Left hindlimb (tissue), 1 donor: ENCODE measurements around the gene FOXP2.

ENCODE experiments used
- DNase-seq: peaks from one replicate; pipeline ENCODE4 v3.0.0-alpha.2; 2018

FOXP2 gene

DNA sequence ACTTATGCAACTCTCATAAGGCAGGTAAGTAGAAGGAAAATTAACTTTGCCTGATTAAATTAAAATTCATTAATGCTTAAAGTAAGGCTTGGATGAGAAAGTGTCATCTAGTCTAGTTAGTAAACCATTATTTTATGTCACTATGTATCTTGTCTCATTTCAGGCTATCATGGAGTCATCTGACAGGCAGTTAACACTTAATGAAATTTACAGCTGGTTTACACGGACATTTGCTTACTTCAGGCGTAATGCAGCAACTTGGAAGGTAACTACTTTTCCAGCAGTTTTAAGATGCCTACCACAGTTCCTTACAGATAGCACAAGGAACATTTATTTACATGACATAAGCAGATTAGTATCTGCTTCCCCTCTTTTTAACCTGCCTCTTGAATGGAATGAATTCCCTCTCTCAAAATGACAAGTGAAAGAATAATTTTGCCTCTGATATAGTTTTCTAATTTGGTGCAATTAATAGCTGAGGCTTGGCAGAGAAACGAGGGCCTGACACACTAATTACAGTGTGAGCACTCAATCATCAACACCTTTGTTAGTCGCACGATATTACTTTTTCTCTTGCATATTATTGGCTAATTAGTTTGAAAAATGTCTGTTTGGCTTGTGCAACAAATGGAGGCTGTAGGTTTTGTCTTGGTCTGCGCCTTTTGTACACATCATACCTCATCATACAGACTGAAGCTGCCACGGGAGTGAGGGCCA, 245.0 kb downstream of the FOXP2 start:
- no peak for DNase-seq

DNA sequence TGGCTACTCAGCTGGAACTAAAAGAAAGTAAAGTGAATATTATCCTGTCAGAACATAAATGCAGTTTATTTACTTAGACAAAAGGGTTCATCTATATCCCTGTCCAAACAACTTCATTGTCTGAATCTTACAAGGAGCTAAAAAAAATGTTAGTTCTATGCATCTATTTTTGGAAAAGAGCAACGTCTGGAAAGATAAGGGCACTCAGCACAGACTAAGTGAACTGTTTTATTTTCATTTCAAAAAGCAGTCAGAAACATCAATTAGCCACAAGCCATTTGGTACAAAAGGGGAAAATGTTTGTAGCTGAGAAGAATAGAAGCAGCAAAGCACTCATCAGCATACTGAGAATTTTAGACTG, 245.5 kb downstream of the FOXP2 start:
- no peak for DNase-seq

DNA sequence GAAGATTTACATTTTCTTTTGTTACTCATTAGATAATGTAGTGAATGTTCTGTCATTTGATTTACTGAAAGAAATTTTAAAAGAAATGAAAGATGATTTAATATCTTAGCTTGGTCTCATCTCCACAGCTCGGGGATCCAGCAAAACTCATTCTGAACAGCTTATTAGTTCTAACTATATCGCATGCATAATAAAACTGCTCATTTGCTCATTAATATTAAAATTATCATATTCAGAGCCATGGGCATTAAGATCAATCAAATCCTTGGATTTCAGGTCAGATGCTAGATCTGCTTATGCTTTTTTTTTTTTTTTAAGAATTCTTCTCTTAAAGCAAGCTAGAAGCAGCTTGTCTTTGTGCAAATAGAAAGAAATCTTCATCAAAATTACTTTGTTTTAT, 246.1 kb downstream of the FOXP2 start:
- DNase-seq = no peak

DNA sequence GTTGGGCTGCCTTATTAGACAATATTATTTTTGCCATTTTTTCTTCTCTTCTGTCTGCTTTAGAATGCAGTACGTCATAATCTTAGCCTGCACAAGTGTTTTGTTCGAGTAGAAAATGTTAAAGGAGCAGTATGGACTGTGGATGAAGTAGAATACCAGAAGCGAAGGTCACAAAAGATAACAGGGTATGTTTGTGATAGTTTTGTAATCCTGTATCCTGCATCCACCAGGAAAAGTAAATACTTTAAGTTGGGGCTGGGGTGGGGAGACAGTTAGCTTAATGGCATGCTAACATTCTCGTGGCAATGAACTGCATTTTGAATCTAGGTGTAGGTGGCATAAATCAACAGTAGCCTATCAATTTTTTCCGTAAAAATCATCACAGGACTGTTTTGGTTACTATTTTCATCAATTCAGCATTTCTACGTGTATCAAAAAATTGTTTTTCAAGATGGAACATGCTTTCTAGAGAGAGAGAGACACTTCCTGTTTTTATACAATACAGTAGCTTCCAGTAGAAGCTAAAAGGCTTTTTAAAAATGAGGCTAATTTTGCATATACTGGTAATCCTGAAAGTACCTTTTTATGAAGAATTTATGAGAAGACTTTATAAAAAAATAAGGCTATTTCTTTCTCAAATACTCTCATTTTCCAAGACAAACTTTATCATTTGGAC, 247.5 kb downstream of the FOXP2 start:
- no peak for DNase-seq

DNA sequence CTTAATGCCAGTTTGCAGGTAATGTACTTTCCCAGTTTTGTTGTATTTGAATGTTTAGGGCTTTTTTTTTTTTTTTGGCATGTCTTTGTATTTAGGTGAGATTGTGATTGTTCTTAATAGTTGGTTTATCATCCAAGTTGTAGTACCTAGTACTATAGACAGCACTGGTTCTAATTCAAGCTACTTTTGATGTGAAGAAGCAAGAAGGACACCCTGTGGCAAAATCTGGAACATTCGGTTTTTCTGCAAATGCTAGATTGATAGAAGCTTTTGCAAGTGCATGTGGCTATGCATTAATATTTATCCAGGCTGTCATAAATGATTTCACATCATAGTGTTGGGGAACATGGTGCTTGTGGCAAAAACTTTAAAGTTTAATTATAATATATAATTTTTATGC, 248.9 kb downstream of the FOXP2 start:
- no peak for DNase-seq

DNA sequence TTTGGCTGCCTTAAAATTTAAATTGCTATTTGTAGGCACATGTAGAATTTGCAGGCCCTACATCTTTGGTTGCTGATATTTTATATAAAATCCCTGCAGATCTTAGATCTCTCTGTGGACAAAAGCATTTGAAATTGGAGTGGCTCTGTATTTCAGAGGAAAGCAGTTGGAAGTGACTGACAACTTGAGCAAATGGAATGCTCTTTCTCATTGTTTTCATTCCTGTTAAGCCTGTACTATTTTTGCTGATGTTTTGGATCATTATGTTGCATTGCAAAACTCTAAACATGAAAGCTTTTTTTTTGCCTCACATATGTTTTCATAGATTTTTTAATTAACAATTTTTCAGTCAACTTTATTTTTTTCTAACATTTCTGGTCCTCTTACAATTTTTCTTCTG, 256.1 kb downstream of the FOXP2 start:
- no peak for DNase-seq

DNA sequence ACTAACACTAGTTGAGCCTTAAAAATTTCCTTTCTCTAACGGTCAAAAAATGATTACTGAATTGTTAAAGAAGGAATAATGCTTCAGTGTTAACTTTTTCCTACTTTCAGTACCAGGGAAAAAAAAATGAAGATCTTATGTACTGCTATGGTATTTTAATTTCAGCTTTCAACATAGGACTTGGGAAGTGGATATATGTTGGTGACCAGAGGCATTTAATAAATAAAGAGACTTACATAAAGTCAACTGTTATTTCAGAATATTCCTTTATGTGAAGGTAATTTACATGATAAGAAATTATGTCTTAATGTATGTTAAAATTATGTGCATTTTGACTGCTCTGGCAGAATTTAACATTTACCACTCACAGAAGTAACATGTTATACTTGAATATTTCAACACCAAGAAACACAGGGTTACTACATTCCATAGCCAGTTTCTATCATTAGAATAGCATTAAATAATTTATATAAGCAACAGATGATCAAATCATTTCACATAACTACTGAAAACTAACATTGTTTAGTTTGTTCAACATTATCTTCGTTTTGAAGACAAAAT, 257.0 kb downstream of the FOXP2 start:
- no peak for DNase-seq

DNA sequence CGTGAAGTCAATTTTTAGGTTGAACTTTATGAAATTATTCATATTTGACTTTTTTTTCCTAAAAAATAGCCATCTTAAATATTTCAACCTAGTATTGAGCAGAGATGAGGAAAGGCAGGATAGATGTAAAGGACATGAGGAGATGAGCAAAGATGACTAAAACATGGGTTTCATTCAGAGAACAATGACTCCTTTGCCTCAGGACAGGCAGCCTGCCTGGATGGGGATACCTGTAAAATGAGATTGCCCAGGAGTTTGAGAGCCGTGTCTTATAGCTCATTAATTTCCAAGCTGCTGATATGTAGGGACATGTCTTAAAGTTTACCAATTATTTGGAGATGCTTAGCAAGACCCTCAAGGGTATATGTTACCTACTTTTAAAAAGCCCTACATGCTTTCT, 263.5 kb downstream of the FOXP2 start:
- DNase-seq = no peak

DNA sequence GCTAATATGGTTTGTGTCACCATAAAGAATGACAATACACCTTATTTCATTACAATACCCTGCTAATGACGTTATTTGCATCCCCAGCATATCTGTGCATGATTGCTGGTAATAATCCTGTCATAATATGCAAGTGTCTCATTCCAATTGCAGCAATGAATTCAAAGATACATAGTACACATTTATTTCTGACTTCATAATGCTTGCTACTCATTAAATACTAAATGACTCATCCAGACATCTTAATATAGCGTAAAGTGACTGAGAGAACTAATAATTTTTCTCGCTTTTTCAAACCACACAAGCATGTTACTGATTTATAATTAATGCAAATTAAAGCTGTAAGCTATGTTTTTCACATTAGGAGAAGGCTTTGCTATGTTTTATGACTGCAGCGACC, 272.6 kb downstream of the FOXP2 start:
- no peak for DNase-seq

DNA sequence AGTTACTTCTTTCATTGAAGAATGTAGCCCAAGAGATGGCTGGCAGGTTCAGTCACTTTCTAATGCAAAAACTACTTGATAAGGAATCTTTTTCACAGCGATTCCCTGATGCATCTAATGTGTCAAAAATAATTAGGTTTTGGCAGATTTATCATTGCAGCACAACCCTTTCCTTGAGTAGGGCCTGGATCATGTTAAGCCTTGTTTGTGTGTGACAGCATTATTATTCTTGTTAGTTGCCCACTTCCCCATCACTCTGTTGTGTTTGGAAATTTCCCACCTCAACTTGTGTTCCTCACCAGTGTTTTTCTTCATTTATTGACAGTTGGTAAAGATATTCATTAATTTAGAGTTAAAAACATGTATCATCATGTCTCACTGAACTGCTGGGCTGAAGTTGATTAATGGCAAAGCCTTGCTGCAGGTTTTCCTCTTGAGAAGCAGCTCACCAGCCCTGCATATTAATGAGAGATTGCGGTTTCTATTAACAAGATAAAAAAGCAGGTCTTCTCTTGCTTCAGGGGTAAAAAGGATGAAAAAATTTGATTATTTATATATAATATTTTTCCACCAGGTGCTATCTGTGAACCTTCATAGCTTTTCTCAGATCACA, 273.9 kb downstream of the FOXP2 start:
- DNase-seq = no peak

DNA sequence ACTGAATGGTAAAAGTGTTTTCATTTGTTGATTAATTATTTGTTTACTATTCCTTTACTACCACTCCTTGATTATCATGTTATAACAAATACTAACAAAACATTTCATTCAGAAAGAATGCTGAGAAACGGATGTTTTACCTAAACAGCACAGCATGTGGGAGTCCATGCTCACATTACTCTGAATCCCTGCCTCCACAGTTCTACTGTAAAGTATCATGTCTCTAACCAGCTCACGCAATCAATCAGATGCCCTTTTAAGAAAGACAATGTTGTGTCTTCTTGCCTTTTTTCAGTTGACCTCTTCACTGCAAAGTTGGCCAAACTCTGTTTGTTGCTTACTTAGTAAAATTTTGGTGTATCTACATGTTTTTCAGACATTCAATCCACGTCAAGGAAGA, 274.8 kb downstream of the FOXP2 start:
- no peak for DNase-seq

DNA sequence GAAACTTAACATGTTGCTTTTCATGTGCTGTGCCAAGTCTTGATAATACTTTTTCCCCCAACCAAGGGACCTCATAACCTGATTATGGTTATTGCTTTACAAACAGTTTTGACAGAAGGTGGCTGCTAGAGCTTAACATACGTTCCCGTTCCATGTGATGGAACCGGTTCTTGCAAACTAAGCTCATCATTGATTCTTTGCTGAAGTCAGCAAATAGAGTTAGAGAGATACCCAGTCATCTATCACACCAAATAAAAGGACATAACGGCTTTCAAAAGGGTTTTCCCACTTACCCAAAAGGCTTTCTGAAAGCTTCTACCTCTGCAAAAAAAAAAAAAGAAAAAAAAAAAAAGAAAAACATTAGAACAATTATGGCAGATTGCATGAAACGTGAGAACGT, 277.0 kb downstream of the FOXP2 start:
- DNase-seq = no peak

DNA sequence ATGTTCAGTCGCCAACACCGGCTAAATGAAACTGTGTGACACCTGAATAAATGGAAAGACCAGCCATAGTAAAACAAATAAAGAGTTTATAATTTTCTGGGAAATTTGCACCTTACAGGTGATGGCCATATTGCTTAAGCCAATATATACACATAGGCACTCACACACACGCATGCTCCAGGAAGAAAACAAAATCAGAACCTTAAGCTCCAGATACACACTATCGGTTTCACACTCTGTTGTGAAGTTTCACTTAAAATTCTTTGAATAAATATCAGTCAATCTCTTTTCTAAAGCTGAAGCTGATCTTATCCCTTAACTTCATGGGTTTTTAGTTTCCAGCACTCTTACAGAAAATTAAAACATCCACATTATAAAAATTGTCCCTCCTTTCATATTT, 280.6 kb downstream of the FOXP2 start:
- no peak for DNase-seq

DNA sequence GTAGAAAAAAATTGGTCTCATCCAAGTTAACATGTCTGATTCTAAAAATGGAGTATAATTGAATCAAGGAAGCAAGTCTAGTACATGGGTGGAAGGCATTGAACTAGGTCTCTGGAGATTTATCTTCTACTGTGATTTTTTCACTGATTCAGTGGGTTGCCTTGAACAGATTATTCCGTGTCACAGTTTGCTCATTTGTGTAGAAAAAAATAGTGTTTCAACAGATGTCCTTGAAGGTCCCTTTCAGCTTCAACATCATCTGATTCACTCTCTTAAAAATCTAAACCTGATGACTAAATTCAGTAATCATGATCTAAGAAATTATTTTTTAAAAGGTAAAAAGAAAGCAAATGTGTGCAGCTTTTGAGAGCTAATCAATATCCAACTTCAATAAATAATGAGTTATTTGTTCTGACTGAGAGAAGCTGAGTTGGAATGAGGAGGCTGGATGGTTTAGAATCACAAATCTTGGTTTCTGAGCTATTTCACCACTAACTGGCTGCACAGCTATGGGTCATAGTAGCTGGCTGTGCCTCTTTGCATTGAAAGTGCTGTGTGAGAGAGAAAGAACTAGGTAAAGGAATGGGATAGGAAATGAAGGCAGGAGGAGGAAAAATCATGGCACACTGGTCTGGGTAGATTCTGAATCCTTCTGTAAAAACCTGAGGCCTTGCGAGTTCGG, 285.8 kb downstream of the FOXP2 start:
- DNase-seq = no peak

DNA sequence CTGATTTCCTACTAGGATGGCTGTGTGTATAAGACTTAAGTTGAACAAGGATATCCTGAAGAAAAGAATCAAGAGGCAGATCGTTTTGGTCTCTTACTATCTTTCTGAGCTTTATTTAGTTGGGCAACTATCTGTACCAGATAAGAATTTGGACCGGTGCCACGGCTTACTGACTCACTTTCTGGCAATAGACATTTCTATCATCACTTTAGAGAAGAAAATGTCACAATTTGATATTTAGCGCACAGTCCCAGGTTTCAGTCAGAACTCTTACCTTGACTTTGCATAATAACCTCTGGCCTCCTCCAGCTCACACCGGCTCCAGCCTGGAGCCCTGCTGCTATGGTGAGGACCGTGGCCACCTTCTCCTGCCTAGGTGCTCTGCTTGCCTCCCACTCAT, 289.1 kb downstream of the FOXP2 start:
- DNase-seq = no peak

DNA sequence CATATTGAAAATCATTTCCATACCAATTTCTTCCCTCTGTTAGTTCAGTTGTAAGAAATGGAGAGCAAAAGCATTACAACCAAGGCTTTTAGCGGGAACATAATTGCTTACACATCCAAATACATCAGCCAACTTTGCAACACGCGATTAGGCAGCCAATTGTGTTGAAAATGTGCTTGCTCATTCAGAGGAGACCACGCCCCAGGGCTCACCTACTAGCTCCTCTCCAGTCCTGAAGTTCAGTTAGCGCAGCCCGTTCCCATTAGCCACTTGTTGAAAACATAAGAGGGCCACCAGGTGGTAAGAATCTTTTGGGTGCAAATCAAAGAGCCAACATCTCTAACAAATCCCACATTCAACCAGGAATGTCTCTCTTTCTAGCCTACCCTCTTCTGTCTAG, 294.0 kb downstream of the FOXP2 start:
- no peak for DNase-seq

DNA sequence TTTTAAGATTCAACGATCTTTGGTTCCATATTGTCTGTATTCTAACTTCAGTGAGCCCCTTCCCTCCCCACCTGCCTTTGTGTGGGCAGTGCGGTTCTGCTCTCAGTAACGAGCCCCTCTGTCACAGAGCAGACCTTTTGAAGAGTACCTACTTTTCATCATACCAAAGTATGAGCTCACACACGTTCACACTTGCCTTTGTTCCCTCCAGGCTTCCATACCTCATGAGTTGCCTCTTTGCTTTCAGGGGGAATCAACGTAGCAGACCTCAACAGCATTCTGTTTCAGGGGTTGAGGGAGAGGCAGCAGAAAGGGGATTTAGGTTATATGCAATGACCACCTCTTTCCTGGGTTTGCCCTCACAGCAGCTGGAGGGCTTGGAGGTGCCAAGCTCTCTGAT, 295.9 kb downstream of the FOXP2 start:
- DNase-seq = no peak

DNA sequence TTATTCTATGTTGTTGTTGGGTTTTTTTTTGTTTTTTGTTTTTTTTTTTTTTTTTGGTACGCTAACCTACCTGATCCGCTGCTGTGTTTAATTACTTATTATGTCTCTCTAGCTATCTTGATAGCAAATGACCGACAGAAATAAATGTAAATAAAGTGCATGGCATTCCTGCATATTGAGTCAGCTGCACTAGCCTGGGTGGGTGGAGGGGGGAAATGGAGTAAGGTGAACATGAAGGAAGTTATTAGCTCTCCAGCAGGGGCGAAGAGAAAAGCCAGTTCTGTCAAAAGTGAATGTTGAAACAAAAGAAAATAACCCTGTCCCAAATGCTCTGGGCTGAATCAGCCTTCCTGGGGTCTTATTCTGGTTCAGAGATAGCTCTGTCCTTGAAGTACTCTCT, 296.6 kb downstream of the FOXP2 start:
- no peak for DNase-seq

DNA sequence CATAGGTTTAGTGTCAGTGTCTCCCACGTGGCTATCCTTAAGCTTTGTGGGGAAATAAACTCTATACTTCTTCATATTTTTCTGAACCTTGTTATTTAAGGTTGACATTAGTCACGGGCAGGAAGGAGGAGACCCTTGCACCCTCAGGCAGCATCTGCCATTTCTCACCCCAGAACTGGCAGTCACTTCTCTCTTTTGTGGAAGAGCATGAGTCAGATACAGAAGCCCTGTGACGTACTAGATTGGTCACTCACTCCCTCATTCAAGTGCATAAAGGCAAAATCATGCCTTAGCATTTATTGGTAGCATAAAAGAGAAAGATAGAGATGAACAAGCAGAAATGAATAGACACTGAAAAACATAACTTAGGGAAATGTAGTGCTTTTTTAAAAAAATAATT, 301.3 kb downstream of the FOXP2 start:
- no peak for DNase-seq

DNA sequence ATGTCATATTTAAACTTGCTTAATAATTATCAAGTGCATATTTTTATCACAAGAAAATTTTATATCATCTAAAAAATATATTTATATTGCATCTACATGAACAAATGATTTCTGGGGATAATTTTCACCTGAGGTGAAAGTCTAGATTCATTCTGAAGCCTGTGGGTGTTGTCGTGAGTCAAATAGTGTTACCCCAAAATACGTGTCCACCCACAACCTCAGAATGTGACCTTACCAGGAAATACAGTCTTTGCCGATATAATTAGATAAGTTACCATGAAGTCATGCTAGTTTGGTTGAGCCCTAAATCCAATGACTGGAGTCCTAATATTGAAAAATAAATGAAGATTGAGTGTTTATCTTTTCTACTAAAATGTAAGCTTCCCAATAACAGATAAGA, 304.2 kb downstream of the FOXP2 start:
- DNase-seq = no peak

DNA sequence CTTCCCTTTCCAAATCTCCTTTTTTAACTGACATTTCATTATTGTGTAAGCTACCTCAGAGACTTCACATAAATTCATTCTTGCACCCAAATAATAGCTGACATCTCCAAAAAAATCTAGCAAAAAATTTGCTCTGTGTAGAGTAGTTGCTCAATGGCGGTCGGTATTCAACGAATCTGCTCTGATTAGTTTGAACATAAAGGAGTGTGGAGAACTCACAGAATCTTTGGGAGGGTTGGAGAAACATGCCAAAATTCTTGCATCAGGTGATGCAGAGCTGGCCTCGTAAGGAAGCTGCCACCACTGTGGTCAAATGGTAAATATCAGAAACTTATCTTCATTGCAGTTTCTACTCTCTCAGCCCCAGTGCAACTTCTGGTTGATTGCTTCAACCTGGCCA, 306.1 kb downstream of the FOXP2 start:
- no peak for DNase-seq

DNA sequence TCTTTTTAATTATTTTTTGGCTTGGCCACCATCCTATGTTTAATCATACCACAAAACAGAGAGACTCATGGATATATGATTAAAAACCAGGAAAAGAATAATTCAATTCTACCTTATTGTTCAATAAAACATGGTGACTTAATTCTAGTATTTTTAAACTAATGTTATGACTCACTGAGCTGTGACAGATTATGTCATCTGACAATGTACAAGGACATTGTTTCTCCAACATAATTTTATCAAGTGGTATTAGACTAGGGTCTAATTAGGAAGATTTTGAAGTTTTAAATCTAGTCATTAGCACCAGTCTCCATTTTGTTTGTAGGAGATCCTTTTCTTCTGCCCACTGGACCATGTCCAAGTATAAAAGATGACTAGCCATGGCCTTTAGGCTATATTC, 307.9 kb downstream of the FOXP2 start:
- DNase-seq = no peak

DNA sequence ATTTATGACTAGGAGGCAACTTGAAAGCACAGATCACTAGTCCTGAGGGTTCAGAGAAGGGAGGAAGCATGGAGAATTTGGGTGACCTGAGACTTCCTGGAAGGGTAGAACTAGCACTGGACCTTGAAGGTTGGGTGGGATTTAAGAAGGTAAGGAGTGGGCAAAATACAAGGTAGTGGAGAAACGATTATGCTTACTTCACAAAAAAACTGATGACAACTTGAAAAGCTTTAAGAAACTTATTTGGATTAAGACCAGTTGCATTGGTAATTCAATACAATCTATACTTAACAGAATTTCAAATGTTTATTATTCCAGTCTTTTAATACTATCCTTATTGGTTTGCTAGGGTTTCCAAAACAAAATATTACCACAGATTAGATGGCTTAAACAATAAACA, 308.7 kb downstream of the FOXP2 start:
- DNase-seq = no peak

DNA sequence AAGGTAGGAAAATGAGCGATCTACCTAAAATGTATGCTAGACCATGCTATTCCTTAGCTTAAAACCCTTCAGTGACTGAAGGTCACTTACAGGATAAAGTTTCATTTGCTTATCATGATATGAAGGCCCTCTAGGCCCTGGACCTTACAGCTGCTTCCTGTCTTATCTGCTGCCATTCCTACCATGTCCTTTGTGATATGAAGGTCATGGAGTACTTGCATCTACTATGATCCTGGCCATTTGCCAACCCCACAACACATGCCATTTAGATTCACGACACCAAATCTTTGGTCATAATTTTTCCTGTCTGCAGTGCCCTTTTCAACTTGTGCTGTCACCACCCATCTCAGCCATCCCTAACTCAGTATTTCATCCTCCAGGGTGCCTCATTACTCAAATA, 325.5 kb downstream of the FOXP2 start:
- DNase-seq = no peak
